Parathyroid adenoma (tissue), 2 donors: Measurements from ENCODE around the gene FNDC7.

Source experiments
- H2AFZ ChIP-seq: fragments of 300-600 bp; sonication (generic); one replicate; pipeline ENCODE4 v1.7.0; 2017; ENCODE audit warnings: antibody characterized with exemption, mild to moderate bottlenecking
- H3K27ac ChIP-seq: fragments of 300-600 bp; sonication (generic); one replicate; pipeline ENCODE4 v1.7.0; 2017
- H3K27me3 ChIP-seq: fragments of 300-600 bp; sonication (generic); one replicate; pipeline ENCODE4 v1.7.0; 2017; ENCODE audit warnings: low read length; ENCODE audit not compliant: control insufficient read depth, insufficient read depth
- H3K36me3 ChIP-seq: fragments of 300-600 bp; sonication (generic); one replicate; pipeline ENCODE4 v1.7.0; 2017; ENCODE audit warnings: low read length; ENCODE audit not compliant: control insufficient read depth, insufficient read depth
- H3K4me1 ChIP-seq: fragments of 300-600 bp; sonication (generic); one replicate; pipeline ENCODE4 v1.7.0; 2017; ENCODE audit warnings: control low read depth
- H3K4me2 ChIP-seq: fragments of 300-600 bp; sonication (generic); one replicate; pipeline ENCODE4 v1.7.0; 2017; ENCODE audit warnings: low read length
- H3K4me3 ChIP-seq: fragments of 300-600 bp; sonication (generic); one replicate; pipeline ENCODE4 v1.7.0; 2017; ENCODE audit warnings: low read depth, low read length
- H3K79me2 ChIP-seq: fragments of 300-600 bp; sonication (generic); one replicate; pipeline ENCODE4 v1.7.0; 2017; ENCODE audit warnings: control low read depth
- H3K9ac ChIP-seq: fragments of 300-600 bp; sonication (generic); one replicate; pipeline ENCODE4 v1.7.0; 2017; ENCODE audit warnings: mild to moderate bottlenecking
- H3K9me3 ChIP-seq: fragments of 300-600 bp; sonication (generic); one replicate; pipeline ENCODE4 v1.7.0; 2017; ENCODE audit warnings: low read length; ENCODE audit not compliant: control insufficient read depth
- TF ChIP-seq, protein P1 (sequence below): fragments of 300-600 bp; sonication (generic); IDR thresholded peaks from one replicate; pipeline ENCODE4 v1.7.0; 2017; ENCODE audit warnings: antibody characterized with exemption, mild to moderate bottlenecking
- donor health status: primary hyperparathyroidism.

Gene FNDC7

DNA sequence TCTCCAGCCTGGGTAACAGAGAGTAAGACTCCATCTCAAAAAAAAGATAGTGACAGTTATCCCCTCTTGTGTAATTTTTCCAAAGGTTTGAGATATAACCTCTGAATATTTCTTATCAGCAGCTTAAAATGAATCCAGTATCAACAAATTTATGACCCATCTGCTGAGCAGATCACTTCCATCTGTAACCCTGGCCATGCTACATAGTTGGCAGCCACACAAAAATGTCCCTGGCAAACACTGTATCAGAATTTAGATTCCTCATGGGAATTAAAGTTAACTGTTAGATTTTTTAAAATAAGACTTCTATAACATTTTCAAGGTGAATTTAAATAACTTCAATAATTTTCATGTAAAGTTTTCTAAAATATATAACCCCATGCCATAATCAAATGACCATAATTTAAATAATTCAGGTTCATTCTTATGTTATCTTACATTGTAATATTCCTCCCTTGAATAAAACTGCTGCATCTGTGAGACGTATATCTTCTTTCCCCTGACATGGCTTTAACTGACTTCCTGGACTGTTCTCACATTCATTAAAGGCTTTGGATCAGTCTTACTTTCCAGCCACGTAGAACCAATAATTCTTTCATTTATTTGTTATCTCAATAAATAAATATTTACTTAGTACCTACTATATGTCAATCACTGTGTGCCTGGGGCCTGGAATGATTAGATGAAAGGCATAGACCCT lies 25.9 kb upstream of the FNDC7 start:
- Histone ChIP-seq H3K27ac (no peak overlapping the region), H3K4me1 (no peaks in the 10 kb centered on the region), H3K36me3 (no peaks in the 10 kb centered on the region), H3K27me3 (no peaks in the 10 kb centered on the region), H3K79me2 (no peaks in the 10 kb centered on the region), H3K9ac (no peak overlapping the region), H2AFZ (no peak overlapping the region), H3K9me3 (no peaks in the 10 kb centered on the region), H3K4me3 (no peak overlapping the region), H3K4me2 (no peak overlapping the region)
- TF ChIP-seq, protein P1, sequence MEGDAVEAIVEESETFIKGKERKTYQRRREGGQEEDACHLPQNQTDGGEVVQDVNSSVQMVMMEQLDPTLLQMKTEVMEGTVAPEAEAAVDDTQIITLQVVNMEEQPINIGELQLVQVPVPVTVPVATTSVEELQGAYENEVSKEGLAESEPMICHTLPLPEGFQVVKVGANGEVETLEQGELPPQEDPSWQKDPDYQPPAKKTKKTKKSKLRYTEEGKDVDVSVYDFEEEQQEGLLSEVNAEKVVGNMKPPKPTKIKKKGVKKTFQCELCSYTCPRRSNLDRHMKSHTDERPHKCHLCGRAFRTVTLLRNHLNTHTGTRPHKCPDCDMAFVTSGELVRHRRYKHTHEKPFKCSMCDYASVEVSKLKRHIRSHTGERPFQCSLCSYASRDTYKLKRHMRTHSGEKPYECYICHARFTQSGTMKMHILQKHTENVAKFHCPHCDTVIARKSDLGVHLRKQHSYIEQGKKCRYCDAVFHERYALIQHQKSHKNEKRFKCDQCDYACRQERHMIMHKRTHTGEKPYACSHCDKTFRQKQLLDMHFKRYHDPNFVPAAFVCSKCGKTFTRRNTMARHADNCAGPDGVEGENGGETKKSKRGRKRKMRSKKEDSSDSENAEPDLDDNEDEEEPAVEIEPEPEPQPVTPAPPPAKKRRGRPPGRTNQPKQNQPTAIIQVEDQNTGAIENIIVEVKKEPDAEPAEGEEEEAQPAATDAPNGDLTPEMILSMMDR, result no peak

DNA sequence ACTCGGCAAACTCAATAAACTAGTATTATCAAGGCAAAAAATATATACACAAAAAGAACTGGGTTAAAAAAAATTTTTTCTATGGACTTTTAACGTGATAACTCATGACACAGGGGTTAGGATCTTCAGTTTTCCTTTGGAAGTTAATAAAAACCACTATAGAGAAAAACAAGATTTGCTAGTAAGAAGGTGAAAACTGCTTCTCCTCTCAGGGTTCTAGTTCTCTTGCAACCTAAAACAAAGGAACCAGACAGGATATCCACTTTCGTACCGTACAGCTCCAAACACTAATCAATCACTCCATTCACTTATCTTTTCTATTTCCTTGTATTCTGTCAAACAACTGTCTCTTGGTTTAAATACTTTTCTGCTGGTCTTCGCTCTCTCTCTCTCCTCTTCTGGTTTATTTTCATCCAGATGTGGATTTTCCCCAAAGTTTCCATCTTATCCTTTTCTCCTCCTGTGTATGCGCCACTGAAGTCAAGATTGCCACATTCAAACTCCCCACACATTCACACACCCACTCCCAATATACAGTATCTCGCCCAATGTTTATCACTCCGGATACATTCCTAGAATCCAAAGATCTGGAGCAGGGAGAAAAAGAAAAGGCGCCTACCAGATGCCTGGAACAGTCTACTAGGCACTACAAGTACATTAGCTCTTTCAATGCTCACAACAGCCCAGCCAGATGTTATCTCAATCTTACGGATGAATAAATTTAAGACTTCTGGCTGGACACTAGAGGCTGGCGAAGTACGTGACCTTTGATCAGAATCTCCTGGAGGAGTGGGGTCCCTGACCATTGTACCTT lies 21.4 kb upstream of the FNDC7 start:
- H3K4me3 ChIP-seq, result peak overlapping the region; percentile 97
- H3K4me1 ChIP-seq, result no peaks in the 10 kb centered on the region
- H3K4me2 ChIP-seq, result peak overlapping the region; percentile 85
- H3K79me2 ChIP-seq, result peaks cover 7% of the 10 kb centered on the region
- no peak overlapping the region for H3K9ac ChIP-seq
- H3K27me3 ChIP-seq, result no peaks in the 10 kb centered on the region
- TF ChIP-seq, protein P1, result no peak
- H2AFZ ChIP-seq, result peak overlapping the region; percentile 80
- no peaks in the 10 kb centered on the region for H3K36me3 ChIP-seq
- peak overlapping the region; percentile 91 for H3K27ac ChIP-seq
- no peaks in the 10 kb centered on the region for H3K9me3 ChIP-seq

DNA sequence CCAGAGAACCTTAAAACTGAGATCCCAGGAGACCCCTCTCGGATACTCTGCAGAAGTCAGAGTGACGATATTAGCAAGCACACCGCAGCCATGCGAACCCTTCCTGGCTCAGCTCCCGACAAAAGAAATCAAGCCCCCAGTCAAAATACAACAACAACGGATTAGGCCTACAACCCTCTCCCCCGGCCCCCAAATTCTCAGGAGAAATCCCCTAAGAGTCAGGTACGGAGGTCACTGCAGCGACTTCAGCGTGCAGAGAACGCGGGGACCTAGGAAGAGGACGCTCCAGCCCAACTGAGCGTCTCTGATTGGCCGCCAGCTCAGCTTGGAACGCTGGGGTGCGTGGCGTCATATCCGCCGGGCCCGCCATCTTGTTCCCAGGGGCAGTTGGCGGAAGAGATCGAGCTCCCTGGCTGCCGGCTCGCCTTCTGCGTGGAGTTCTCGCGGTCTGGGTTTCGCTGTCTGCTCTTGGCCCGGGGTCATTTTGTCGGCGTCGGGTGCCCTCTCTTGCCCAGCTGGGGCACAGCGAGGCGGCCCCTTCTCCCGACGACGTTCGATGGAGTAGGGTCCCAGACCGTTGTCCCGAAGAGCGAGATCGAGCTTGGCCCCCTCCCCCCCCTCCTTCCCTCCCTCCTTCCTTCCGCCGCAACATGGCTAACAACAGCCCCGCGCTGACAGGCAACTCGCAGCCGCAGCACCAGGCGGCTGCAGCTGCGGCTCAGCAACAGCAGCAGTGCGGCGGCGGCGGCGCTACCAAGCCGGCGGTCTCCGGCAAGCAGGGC lies 20.6 kb upstream of the FNDC7 start, which contains the start of gene PRPF38B:
Gene PRPF38B (plus strand): TSS at position 369 of the 782 bp plus-strand sequence. CDS start 282 bp downstream, at position 651.
- H3K9ac ChIP-seq, result peak within 1 kb of the TSS; percentile 74
- TF ChIP-seq, protein P1, result no peak
- peaks cover 7% of the 10 kb centered on the region for H3K79me2 ChIP-seq
- H3K27ac ChIP-seq, result peak within 1 kb of the TSS; percentile 91
- H3K4me3 ChIP-seq, result peak within 1 kb of the TSS; percentile 97
- H3K36me3 ChIP-seq, result no peaks in the 10 kb centered on the region
- H2AFZ ChIP-seq, result peak within 1 kb of the TSS; percentile 80
- H3K9me3 ChIP-seq, result no peaks in the 10 kb centered on the region
- H3K27me3 ChIP-seq, result no peaks in the 10 kb centered on the region
- H3K4me1 ChIP-seq, result no peaks in the 10 kb centered on the region
- peak within 1 kb of the TSS; percentile 85 for H3K4me2 ChIP-seq

DNA sequence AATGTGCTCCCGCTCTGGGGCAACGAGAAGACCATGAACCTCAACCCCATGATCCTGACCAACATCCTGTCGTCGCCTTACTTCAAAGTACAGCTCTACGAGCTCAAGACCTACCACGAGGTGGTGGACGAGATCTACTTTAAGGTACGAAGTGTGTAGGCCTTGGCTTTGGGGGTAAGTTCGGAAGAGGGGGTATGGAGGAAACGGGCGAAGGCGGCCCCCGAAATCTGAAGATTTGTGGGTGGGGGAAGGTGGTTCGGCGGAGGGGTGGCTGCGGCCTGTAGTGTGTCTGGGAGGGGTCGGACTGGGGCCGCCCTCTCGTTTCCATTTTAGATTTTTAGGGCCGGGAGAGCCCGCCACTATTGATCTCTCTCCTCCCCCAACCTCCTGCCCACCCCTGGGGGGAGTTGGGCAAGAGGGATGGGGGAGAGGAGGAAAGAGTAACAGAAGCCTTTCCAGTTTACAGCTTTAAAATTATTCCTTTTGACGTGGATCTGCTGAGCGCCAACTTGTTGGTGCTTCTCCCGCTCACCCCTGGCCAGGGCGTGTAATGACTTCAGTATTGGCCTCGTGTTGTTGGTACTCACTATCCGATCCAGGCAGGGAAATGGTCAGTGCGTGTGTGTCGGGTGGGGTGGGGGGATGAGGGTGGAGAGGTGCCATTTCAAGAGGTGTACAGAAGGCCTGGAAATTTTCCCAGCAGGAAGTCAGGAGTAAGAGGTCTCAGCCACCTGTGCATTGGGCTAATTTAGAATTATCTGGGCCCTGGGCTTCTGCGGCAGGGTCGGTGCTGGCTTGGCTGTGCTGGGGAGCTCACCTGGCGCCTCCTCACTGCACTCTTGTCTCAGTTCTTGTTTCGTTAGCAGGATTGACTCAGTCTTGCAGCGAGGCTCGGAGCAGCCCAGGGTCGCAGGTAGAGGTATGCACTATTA lies 19.7 kb upstream of the FNDC7 start:
- Histone ChIP-seq H3K4me1 (no peaks in the 10 kb centered on the region), H3K27me3 (no peaks in the 10 kb centered on the region), H3K4me3 (peak overlapping the region; percentile 97), H3K36me3 (no peaks in the 10 kb centered on the region), H3K9ac (peak overlapping the region; percentile 74), H3K79me2 (peaks cover 7% of the 10 kb centered on the region), H3K4me2 (peak overlapping the region; percentile 85), H3K27ac (peak overlapping the region; percentile 91), H2AFZ (peak overlapping the region; percentile 80), H3K9me3 (no peaks in the 10 kb centered on the region)
- TF ChIP-seq, protein P1, result no peak
